OCI-M2 (cell line): ENCODE measurements around the gene OPCML.

Experiments used
- DNase-seq: peaks from one replicate; lab custom pipeline; 2025; ENCODE audit not compliant: unreplicated experiment; lab: John Stamatoyannopoulos, UW

OPCML gene

DNA sequence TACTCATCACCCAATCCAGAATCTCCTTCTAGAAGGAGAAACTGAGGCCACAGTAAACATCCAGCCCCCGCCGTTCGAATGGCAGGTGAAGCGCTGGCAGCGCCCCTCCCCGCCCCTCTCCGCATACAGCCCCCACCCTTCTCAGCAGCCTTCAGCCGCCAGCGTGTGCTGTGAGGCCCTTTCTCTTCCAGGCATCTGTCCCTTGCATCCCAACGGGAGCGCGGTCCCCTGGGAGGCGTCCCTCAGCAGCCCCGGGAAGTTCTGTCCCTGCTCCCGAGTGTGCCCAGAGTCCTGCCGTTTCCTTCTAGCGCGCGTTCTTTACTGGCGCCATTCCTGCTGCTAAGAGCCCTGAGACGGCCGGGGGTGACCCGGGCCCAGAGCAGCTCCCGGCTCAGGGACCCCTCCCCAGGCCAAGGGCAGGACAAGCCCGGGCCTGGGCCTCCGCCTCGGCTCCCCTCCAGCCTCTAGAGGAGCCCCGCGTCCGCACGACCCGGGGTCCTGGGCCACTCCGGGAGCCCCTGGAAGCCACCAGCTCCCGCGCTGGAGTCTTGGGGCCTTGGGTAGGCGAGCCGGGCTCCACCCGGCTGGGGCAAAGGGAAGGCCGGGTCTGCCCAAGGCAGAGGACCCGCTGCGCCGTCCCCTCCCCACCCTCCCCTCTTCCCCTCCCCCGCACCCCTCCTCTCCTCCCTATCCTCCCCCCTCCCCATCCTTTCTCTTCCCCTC is 450.4 kb downstream of the OPCML start:
- no peak for DNase-seq

DNA sequence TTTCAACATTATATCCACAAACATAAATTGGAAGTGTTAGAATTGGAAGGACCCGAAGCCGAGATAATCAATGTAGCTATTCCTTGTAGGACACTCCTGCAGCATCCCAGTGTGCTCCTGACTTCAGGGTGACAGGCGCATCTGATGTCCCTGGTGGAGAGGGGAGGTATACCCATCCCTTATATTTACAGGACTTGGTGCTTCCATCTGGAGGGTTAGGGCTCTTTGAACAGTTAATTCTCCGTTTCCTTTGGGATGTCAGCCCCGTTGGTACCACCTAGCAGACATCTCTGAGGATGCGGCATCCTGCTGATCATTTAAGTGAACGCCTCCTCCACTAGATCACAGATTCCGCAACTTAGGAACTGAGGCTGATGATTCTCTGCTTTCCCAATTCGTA is 451.3 kb downstream of the OPCML start:
- no peak for DNase-seq

DNA sequence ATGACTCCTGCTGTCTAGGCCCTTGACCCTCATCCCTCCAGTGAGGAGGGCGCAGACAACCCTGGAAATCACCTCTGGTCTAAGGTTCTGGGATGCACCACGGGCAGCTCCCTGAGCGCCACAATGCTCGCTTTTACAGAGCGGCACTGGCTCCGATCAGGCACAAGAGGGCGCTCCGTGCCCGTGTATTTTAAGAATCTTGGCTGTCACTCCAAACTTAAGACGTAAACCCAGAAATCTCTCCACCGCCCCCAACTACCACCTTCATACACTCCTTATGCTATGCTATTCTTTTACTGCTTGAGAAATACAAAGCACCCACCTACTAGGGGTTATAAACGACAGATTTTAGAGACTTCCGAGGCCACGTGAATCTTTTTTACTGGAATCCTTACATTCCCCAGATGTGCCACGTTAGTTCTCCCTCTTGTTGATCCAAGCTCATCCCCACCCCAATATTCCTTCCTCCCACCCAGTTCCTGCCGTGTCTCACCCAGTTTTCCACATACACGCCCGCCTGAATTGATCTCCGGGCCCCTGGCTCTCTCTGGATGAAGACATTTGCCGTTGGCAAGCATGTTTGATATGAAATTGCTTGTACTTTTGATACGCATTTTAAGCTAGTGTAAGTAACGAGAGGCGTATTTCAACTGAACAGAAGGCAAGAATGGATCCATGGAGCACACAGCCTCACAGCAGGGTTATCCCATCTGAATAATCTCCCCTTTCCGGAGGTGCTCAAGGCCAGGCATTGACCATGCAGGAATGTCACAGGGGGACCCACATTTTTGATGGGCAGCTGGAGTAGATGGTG is 453.5 kb downstream of the OPCML start:
- DNase-seq = no peak

DNA sequence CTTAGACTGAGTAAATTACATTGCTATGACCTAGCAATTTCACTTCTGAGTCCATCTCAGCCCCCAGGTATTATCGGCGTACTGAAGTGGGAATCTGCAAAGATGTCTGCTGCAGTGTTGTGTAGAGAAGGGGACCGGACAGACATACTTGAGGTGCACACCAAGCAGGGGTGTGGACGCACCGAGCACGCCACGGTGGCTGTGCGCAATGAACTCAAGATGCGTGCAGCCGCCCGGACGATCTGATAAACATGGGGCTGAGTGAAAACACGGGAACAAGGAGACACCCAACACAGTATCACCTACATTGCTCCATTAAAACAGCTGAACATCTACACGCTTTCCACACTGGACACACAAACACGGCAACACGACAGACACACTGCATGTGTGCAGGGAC is 454.3 kb downstream of the OPCML start:
- no peak for DNase-seq

DNA sequence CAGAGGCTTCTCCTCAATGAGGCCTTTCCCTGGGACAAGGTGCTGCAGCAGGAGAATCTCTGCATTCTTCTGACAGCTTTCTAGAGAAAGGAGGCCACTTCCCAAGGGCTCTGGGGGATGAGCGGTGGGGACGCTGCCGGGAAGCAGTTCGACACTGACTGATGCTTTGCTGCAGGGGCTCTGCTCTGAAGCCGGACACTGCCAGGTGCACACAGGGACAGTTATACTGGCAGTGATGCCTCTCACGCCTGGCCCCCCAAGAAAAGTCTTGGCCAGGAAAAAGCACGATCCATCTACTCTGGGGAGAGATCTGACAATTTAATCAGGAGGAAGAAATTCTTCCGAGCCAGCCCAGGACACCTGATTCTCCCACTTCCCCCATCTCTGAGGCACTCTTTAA is 456.9 kb downstream of the OPCML start:
- no peak for DNase-seq

DNA sequence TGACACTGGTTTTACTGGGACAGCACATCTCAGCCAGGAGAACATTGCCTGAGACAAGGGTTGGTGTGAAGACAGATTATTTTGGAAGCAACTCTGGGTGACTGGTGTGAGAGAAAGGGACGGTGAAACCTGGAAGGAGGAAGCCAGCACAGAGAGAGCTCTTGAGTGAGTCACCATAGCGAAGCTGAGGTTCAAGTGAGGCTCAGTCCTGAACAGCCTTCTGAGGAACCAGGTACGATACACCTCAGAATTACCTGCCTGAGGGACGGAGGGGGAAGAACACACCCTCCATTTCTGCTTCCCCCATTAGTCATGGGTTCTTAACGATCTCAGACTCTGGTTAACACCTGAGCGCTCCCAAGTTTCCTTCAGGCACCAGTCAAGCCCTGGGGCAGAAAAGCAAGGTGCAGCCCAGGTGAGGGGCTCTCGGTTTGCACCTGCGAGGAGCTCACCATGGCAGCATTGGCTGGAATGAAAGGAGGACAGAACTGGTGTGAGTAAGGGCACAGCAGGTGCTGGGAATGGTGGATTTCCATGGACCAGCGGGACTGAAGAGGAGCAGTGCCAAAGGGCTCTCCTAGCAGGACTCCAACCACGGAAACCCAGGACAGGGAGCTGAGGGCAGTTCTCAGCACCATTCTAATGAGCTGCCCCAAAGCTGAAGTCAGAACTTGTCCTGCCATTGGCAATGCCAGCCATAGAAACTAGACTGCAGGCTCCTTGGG is 459.3 kb downstream of the OPCML start:
- DNase-seq = no peak

DNA sequence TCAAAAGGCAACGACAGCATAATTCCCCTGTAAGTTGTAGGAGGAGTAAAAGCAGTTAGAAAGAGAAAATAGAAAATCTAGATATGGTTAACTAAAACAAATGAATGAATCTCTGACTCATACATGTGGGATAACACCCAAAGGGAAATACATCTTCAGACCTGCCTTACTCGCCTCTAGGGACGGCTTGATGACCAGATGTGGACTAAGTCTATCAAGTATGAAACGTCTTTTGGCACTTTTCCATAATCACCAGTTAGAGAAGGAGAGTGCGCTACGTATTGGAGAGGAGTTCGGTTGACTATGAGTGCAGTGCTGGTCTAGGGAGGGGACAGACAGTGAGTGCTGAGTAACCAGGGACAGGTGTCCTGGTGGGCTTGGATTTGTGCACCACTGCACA is 459.9 kb downstream of the OPCML start:
- no peak for DNase-seq

DNA sequence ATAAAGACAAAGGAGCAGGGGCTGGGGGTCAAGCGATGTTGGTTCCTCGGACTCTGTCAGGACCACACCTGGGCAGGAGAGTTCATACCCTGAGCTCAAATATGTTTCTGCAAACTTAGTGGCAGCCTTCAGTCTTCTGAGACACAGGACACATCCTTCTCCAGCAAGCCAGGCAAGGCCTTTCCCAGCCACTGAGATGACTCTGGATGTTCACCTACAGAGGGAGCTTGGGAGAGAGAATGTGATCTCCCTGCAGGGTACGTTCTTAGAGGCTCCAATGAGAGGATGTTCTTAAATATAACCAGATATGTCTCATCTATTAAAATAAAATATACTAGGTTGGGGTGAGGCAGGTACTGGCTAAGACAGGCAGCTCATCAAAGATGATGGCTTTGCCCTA is 461.5 kb downstream of the OPCML start:
- no peak for DNase-seq

DNA sequence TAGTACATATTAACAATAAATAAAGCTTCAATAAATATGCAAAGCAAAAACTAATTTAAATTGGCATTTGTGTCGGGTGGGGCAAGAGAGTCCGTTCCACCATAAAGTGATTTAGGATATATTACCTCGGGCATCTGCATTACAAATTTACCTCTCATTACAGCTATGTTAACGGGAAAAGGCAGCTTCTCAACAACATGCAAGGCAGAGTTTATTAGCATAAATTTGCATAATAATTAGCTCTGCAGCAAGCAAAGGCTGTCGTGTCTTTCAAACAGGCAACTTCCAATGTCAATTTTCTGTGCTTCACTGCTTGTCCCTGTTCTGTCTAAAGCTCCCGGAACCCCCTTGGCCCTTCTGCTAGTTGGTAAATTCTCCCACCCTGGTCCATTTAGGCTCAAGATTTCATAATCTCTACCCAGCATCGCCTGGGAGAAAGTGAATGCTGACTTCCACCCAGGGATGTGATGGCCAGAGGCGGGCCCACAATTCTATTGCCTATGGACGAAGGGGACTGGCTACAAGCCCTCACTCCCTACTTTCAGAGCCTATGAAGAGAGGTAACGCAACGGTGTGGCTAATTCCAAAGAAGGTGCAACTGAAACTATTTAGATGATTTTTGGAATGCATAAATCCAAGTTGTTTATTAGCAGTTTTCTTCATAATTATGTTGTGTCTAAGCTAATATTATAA is 462.1 kb downstream of the OPCML start:
- no peak for DNase-seq

DNA sequence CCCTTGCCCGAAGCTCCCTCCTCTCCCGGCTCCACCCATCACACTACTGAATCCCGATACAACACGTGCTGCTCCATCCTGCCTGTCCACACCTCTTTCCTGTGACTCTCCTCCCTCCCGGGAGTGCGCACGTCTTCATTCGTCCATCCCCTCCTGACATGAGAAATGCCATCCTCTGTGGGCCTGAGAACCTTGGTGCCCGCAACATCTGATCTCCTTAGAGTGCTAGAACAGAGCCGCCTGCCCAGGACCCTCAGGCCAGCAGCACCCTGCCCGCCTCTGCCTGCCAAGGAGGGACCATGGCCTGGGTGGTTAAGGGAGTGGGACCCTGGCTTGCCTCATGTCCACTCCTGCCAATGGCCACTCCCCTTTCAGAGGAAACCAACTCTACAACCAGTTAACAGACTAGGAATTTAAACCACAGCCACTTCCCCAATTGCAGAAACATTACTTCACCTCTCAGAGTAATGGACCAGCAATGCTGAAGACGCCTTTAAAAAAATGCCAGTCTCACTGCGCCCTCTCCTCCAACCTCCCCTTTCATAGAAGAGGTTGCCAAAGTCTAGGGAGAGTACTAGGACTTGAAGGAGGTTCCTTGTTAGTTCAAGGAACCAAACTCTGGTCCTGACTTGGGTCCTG is 466.3 kb downstream of the OPCML start:
- DNase-seq = no peak

DNA sequence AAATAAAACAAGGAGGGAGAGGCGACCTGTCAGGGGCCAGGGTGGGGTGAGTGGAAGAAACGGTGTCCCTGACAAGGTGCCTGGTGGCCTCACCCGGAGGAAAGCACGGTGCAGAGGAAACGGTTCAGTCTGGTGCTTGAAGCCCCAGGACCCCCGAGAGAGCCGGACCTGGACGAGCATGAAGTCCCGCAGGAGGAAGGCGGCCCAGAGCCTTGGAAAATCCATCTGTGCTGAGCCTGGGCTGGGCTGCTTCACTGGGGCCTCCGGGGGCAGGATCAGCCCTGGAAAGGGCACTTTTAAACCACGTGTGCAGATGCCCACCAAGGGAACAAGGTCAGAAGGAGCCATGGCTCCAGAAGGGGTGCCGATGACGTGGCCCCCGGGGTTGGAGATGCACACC is 467.3 kb downstream of the OPCML start:
- DNase-seq = no peak

DNA sequence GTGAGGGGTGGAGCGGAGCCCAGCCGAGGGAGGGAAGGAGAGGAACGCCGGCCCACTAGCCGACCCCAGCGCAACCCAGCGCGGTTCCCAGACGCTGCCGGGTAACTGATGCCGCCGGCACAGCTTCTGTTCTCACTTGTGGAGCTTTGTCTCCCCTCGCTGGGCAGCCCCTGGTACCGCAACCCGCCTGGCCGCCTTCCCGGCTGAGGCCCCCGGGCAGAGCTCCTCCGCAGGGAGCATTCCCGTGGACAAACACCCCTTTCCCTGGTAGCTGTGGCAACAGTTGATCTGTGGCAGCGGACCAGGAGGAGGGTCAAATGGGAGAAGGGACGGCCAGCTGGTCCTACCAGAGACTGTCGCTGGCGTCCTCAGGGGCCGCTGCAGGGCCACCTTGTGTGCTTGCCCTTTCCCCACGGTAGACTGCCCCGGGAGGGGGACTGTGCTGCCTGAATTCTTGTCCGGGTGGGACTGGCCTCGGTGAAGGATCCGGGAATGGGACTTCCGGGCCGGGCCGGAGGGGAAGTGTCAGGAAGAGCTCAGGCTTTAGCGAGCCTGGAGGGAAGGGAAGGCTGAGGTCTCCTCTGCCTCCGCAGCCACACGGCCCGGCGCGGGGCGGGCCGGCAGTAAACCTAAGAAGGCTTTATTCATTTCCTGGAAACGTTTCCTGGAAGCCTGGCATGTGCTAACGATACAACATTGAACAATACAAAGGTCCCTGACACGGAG is 468.0 kb downstream of the OPCML start:
- DNase-seq = no peak

DNA sequence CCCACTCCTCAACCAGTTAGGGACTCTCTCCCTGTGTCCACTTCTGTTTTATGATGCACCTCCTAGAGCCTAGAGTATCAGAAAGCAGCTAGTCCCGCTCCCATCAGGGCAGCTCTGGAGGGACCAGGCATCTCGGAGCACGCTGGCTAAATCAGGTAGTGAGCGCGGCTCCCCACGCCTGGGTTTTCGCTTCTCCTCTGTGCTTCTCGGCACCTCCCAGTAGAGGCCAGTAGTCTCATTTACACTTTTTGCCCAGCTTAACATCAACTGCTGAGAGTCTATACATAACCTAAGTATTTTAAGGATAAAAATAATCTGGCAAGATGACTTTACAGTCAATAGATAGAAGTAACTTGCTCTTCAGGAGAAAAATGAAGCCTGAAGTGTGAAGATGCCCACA is 473.8 kb downstream of the OPCML start:
- no peak for DNase-seq

DNA sequence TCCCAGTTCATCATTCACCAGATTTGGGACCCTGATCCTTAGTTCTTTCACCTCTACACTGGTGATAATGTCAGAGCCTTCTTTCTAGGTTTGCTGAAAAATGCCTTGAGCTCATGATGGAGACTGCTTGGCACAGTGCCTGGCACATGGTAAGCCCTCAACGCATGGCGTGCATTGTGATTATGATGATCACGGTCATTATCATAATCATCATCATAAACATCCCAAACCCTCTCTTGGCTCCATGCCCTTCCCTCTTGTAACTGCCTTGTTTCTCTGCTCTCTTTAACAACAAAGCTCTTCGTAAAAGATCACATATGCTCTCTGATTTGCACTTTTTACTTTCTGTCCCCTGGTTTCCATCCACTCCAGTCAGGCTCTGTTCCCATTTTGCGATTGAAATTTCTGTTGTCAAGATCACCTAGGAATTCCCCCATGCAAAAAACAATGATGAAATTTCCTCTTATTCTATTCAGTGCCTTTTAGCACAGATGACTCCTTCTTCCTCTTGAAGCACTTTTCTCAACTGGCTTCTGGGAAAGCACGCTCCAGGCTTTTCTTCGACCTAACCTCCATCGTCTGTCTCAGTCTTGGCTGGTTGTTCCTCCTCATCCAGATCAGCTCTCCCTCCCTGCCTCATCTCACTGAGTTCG is 479.1 kb downstream of the OPCML start:
- DNase-seq = no peak

DNA sequence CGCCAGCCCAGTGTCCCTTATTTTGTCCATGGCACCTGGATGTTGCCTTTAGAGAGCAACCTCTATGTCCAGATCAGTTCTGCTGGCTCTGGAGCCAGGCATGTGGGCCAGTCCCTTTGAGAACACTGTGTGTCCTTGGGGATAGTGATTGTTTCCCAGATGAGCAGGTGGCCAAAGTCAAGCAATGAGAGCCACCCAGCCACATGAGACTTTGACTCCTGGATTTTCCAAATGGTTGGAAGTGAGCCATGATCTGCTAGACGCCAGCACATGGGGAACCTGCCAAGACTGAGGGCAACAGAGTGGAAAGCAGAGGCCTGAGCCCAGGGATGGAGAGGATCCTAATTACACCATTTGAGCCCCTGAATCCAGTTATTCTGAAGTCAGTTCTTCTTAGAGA is 479.8 kb downstream of the OPCML start:
- DNase-seq = no peak

DNA sequence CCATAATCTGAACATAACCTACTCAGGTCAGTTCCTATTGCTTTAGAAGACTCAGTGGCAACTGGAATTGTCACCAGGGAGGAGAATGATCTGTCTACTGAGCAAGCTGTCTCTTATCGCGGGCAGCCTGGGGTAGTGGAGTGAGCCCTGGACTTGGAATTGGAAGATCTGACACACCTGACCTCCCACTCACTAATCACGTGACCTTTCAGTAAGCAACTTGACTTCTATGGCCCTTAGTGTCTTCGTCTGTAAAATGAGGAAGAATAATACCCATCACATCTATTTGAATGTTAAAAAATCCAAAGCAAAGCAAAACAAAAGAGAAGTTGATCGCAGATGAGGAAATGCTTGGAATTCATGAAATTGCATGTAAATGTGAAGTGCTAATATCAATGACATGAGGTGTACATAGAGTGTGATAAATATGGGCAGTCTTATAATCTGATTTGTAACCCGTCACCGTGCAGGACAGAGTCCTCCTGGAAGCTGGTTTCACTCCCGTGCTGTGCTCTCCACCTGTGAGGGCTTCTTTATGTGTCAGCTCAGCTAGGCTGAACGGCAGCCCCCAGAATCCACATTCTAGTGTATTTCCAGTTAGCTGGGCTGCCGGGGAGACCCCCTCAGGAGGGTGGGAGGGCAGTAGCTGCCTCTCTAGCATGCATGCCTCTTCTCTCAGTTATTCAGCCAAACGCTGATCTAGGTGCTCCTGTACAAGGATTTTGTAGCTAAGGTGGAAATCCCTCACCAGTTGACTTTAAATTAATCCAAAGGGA is 482.9 kb downstream of the OPCML start:
- no peak for DNase-seq

DNA sequence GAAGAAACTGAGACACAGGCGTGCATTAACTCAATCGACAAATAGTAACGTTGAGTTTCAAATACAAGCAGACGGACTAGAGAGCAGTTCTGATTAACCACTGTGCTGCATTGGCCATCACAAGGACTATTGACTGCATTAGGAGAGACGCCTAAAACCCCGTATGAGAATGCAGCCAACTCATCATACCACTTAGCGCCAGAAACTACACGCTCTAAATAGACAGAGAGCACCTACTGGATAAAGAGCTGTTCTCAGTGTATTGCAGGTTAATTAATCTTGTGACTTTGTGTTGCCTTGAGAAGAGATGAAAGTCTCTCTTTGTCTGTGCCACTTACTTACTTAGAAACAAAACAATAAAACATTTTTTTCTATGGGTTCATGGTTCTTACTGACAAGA is 484.0 kb downstream of the OPCML start:
- no peak for DNase-seq

DNA sequence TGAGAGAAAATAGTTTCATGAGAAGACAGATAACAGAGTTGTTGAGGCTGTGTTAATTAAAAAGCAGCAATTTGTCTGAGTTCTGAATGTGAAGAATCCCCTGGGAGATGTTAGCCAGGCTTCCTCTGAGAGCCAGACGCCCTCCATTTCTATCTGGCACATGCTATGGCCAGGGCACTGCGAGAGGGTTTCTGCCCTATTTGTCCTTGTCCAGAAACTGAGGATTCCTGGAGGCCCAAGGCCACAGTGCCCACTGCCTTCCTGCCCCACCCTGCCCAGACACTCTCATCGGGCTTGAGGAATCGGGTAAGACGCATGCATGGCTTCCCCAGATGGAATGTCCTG is 484.6 kb downstream of the OPCML start:
- no peak for DNase-seq
